GM19238 (cell line): Measurements from ENCODE around the gene LRIG1.

Experiments
- DNase-seq: peaks from one replicate; pipeline ENCODE4 v3.0.0; 2011; ENCODE audit warnings: low spot score; ENCODE audit not compliant: insufficient read length

LRIG1 gene

DNA sequence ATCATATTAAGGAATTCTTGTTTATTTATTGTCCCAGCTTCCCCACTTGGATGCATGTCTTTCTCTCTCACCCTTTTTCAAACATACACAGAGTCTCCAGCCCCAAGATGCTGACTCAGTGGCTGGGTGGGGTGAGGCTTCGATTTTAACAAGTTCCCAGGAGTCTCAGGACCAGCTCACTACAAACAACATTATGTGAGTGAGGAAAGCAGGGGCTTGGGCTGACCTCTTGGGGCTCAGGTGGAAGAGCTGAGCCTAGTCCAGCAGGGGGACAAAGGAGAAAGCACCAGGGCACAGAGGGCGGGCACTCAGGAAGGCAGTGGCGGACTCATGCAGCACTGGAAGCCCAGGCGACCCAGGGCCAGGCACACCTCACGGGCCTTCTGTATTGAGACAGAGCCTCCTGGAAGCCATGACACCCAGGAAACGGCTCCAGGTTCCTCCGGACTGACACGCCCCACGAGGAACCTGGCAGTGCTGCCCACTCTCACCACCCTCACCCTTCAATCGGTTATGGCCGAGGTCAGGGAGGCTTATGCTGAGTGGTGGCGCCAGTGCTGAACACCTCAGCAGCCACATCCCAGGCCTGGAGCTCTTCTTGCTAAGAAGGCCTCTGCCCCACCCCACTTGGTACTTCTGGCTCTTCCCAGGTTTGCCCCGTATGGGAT is 97.4 kb downstream of the LRIG1 start:
- DNase-seq, result no peak

DNA sequence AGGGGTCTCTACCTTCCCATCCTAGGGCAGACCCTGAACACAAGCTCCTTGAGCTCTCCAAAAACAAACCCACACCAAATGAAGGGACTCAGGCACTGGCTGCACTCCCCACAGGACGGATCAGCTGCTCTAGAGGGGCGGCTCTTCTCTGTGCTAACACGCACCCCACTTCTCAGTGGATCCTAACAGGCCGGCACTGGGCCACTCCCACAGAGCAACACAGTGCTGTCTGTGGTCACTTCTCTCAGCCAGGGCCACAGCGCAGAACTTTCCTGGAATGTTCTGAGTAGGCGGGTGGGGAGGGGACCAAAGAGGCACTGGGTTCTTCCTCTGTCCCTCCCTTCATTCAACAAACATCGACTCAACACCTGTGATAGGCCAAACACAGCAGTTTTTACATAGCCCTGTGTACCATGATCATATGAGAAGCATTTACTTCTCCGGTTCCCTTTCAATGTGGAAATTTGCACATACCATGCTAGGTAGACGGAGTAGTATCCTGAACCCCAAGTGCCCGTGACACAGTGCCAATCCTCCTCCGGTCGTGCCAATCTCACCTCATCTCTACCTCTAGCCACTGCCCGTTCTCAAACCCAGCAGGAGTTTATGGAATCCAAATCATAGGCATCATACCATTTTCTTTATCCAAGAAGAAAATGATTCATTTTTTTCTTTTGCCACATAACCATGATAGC is 98.1 kb downstream of the LRIG1 start:
- DNase-seq, result no peak

GRCh38 chr3:66401675-66402491 is 98.9 kb downstream of the LRIG1 start:
- DNase-seq, result no peak

GRCh38 chr3:66401157-66401550 is 99.7 kb downstream of the LRIG1 start:
- DNase-seq, result no peak

DNA sequence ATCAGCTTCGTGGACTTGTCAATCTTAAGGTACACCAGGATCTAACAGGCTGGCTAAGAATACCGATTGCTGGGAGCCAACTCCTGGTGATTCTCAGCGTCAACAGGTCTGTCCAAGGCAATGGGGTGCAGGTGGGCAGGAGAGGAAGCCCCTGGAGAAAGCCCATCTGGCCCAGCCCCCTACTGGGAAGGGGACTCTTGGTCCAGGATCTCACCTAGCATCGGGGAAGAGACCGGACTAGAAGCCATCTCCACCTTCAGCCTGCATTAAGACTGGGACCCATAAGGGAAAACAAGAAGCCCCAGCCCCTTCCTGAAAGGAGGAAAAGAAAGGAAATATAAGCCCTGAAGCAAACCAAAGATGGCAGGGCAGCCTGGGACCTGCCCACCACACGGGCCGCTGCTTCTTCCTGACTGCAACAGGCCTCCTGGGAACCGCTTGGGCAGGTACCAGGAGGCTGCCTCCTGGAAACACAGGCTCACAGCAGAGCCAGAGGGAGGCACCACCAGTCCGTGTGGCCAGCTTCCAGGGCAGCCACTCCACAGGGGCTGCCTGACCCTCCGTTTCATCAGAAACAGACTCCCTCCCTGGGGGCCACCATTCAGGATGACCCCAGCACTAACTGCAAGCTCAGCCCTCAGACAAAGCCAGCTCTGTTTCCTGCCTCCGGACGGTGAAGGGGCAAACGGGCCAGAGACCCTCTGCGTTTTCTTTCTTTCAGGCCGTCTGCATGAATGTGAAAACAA is 100.2 kb downstream of the LRIG1 start:
- DNase-seq, result no peak

DNA sequence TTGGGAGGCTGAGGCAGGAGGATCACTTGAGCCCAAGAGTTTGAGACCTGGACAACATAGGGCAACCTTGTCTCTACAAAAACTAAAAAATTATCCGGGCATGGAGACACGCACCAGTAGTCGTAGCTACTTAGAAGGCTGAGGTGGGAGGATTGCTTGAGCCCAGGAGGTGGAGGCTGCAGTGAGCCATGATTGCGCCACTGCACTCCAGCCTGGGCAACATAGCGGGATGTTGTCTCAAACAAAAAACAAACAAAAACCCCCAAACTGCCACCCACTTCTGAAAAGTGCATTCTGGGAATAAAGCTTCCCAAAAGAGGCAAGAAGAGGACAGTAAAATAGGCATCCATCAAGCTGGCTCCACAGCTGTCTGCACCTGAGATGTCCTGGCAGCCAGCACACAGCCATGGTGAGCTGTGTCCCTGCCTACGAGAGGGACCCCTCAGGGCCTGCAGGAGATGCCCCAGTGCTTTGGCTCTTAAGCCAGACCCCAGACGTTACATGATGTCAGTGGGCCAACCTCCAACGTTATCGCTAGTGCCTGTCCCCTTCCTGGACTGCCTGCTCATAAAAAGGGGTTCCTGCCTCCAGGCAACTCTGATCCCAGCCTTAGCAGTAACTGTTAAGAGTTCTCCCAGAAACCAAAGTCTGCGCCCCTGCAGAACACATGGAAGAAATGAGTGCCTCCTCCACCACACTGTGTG is 101.1 kb downstream of the LRIG1 start:
- no peak for DNase-seq

DNA sequence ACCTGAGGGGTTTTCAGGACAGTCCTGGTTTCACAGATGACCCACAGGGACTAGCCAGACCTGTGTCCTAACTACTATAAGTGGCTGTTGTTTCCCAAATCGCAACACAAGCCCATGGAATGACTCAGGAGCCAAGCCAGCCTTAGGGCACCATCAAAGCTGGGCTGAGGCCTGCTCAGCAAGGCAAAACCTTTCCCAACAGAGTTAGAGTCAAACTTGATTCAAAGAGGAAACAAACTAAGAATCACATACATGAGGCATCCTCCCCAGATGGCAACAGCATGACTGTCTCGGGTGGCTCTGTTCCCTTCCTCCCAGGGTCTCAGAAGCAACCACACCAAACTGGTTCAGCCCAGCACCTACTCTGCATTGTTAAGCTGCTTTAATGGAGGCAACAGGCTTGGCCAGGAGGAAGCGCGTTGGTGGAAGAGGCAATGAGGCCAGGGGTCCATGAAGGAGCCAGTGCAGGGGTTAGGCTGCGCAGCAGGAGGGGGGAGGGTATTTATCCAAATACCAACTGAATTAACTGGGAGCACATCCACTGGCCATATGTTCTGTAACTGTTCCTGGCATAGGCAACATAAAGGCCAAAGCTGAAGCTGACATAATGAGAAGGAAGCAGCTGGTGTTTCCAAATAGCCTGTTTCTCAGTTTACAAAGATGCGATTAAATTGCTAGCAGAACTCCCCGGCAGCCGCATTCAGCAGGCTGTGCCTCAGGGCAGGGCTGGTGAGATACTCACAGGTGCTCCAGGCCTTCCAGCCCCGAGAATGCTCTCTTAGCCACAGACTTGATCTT is 102.4 kb downstream of the LRIG1 start:
- DNase-seq, result no peak

DNA sequence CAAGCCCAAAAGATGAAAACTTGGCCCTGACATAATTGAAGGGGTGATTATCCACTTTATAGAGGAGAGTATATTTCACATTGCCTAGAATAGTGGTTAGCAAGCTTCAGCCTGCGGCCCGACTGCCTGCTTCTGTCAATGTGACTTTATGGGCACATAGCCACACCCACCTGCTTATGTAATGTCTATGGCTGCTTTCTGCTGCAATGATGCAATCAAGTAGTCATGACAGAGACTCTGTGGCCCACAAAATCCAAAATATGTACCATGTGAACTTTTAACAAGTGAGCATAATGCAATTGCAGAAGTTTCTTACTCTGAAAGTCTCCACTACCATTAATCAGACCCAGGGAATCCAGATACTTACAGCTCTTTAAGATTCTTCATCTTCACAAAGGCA is 103.1 kb downstream of the LRIG1 start:
- no peak for DNase-seq

GRCh38 chr3:66396888-66397287 is 103.9 kb downstream of the LRIG1 start:
- DNase-seq, result no peak

DNA sequence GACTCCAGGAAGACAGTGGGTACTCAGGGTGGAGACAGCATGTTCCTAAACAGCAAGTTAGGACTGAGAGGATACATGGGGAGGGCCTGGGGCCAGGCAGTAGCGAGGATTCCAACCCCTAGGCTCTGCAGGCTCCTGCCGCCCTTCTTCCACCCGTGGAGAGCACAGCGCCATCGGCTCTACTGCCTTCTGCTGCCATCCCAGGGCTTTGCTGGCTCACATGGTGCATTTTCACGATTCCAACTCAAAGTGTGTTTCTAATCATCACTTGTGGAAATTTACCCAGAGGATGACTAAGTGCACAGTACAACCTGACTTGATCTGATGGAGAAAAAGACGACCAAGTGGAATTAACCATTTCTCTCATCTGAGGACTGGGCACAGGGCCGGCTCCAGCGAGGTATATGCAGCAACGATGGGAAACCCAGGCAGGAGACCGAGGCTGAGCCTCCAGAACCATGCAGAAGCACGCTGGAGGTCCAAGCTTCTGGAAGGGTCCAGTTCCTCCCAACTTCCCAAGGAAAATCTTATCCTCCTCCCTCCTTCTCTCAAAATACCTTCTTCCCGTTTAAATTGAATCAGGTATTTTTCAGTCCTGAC is 104.6 kb downstream of the LRIG1 start:
- no peak for DNase-seq

DNA sequence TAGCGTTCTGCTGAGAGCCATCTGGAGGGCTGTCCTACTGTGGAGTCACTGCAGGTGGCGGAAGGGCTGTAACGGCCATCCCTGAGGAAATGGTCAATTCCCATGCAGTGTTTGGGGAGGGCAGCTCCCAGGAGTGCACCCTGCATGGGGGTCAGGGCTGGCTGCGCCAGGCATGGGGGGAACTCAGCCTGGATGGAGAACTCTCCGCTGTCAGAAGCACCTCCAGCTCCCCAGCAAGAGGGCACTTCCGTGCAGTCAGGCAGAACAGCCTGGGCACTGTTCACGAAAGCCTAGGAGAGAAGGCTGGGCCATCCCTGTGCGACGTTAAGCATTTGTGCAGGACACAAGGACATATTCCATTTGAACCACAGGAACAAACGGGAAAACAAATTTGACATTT is 105.2 kb downstream of the LRIG1 start:
- DNase-seq, result no peak

- no peak for DNase-seq
These were observed 106.0 kb downstream of the LRIG1 start for GRCh38 chr3:66394753-66395249.

GRCh38 chr3:66394019-66394752 is 106.6 kb downstream of the LRIG1 start:
- peak; percentile 71 for DNase-seq

DNA sequence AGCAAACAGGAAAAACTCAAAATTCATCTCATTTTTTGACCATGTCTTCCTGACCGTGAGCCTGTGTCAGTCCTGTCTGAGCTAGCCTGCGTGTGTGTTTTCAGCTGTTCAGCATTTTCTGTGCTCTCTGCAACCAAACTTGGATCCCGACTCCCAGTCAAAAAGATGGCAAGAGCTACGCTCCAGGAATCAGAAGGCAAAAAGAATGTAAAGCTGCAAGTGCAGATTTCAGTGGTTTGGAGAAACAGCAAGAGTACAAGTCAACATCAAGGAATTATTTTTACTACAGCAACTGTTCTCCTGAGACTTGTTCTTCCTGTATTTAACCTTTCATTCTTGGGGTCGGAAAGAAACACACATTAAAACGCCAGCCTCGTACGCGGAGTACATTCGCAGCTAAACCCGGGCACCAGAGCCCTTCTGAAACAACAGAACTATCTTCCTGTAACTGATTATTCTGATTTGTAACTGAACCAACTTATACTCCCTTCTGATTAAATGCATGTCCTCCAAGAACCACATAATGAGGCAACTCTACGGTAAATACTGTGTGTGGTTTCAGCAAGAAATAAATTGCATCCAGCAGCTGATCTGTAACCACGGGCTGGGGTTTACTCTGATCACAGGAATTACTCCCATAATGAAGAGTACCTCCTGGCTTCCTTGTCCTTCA is 107.4 kb downstream of the LRIG1 start:
- DNase-seq, result no peak

DNA sequence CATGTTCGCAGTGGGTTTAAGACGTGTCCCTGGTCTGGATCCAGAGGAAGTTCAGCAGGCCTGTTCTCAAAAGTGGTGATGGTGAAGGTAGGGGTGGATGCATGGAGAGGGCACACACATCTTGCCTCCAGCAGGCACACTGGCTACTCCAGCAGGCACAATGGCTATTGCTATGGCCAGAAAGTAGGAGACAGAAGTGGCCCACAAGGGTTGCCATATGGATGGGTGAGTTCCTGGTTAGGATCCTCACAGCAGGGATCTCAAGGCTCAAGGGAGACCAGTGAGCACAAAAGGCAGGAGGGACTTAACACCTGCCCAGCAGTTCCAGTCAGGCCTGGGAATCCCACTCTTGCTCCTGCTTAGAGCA is 107.9 kb downstream of the LRIG1 start:
- no peak for DNase-seq

GRCh38 chr3:66392512-66392911 is 108.3 kb downstream of the LRIG1 start:
- no peak for DNase-seq

GRCh38 chr3:66390013-66390412 is 110.8 kb downstream of the LRIG1 start:
- DNase-seq, result no peak

DNA sequence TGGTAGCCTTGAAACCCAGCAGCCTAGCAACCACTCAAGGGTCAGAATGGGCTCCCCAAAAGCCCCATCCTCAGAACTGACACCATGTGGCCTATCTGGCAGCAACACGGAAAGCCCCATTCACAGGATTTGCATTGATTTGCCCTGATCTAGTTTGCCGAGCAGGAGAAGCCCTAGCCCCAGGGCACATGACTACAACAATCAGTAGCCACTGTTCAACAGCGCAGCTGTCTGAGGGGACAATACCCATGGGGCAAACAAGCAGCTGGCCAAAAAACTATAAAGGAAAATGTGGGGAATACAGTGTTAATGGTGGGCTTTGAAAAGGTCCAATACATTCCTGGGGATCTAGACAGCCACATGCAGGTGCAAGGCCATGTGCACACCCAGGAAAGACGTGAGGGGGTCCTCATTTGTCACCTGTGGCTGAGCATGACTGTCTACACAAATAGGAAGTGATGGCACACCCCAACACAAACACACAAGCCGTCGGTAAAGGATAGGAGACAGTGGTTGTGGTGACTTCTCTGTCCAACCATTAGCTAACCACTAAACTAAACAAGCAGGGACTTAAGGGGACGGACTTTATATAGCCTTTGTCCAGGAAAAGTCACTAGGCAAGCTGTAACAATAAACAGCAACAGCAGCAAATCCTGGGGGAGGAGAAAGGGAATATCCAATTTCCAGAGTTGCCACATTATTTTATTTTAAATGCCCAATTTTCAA is 113.7 kb downstream of the LRIG1 start:
- DNase-seq, result peak; percentile 43
